ENCODE results near the gene ACCSL.

The ACCSL gene

DNA sequence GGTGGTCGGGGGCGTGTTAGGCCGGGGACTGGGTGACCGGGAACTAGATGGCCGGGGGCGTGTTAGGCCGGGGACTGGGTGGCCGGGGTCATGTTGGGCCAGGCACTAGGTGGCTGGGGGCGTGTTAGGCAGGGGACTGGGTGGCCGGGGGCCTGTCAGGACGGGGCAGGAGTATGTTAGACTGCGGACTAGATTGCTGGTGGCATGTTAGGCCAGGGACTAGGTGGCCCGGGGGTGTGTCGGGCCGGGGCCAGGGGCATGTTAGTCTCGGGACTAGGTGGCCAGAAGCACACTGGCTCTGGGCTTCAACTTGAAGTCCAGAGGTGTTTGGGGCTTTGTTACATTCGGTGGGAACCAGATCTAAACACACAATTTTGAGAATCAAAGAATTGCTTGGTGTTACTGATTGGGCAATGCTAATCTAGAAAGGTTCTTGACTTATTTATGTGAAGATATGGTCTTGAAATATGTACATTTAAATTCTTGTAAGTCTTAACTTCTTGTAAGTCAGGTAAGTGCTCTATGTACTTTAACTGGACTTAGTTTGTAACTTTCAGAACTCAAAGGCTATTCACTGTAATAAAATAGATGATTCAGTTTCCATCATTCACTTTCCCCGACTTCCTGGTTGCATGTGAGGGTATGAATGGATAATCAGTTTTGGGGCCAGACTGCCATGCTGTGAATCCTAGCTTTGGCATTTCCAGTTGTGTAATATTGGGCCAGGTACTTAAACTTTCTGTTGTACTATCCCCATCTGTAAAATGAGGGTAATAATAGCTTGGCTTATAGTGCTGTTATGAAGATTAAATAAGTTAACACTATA lies 48.8 kb downstream of the ACCSL start:
- H3K9me3 ChIP-seq (ENCODE audit: control insufficient read depth, low read length): no peaks in the 10 kb centered on the region
- H3K4me3 ChIP-seq (ENCODE audit: extremely low read depth, insufficient read depth, low read length, poor library complexity, severe bottlenecking): peak overlapping the region; percentile 74
- peaks cover 11% of the 10 kb centered on the region for H3K36me3 ChIP-seq (ENCODE audit: control insufficient read depth, insufficient read depth, low read length)
- 11 to 12% methylated on average over 14 to 15 of the region's 18 CpGs for WGBS, 2 experiments (ENCODE audit: insufficient coverage in 2 of 2)
- H3K27ac ChIP-seq (ENCODE audit: low read depth, low read length, severe bottlenecking): no peak overlapping the region
- no peaks in the 10 kb centered on the region for H3K4me1 ChIP-seq (ENCODE audit: control insufficient read depth, insufficient read depth, low read length, poor library complexity, severe bottlenecking)

DNA sequence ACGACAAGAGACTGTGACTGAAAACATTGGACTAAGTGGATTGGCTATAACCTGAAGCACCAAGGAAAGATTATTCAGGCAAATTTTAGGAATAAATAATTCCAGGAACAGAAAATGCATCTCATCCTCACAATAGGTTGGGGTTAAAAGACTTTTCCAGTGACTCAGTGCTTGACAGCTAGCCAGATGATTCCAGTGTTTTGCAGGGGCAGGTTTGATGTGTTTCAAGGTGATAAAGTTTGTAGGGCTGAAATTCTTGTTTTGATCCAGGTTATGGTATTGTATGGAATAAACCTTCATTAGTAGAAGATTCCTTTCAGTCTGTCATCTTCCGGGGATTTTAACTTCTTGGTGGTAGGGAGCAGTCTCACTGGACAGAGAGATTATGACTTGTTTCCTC lies 50.0 kb downstream of the ACCSL start:
- Histone ChIP-seq H3K36me3 (ENCODE audit: control insufficient read depth, insufficient read depth, low read length) (peaks cover 11% of the 10 kb centered on the region), H3K9me3 (ENCODE audit: control insufficient read depth, low read length) (no peaks in the 10 kb centered on the region), H3K4me3 (ENCODE audit: extremely low read depth, insufficient read depth, low read length, poor library complexity, severe bottlenecking) (no peak overlapping the region), H3K4me1 (ENCODE audit: control insufficient read depth, insufficient read depth, low read length, poor library complexity, severe bottlenecking) (no peaks in the 10 kb centered on the region), H3K27ac (ENCODE audit: low read depth, low read length, severe bottlenecking) (no peak overlapping the region)
- WGBS, 2 experiments (ENCODE audit: insufficient coverage in 2 of 2): 100% methylated on average over 1 of the region's 2 CpGs

GRCh38 chr11:44101098-44101497 lies 53.3 kb downstream of the ACCSL start:
- peaks cover 11% of the 10 kb centered on the region for H3K36me3 ChIP-seq (ENCODE audit: control insufficient read depth, insufficient read depth, low read length)
- H3K4me3 ChIP-seq (ENCODE audit: extremely low read depth, insufficient read depth, low read length, poor library complexity, severe bottlenecking): no peak overlapping the region
- H3K4me1 ChIP-seq (ENCODE audit: control insufficient read depth, insufficient read depth, low read length, poor library complexity, severe bottlenecking): no peaks in the 10 kb centered on the region
- WGBS, 2 experiments (ENCODE audit: insufficient coverage in 2 of 2): 100% methylated on average over 1 to 2 of the region's 2 CpGs
- H3K9me3 ChIP-seq (ENCODE audit: control insufficient read depth, low read length): no peaks in the 10 kb centered on the region
- no peak overlapping the region for H3K27ac ChIP-seq (ENCODE audit: low read depth, low read length, severe bottlenecking)

DNA sequence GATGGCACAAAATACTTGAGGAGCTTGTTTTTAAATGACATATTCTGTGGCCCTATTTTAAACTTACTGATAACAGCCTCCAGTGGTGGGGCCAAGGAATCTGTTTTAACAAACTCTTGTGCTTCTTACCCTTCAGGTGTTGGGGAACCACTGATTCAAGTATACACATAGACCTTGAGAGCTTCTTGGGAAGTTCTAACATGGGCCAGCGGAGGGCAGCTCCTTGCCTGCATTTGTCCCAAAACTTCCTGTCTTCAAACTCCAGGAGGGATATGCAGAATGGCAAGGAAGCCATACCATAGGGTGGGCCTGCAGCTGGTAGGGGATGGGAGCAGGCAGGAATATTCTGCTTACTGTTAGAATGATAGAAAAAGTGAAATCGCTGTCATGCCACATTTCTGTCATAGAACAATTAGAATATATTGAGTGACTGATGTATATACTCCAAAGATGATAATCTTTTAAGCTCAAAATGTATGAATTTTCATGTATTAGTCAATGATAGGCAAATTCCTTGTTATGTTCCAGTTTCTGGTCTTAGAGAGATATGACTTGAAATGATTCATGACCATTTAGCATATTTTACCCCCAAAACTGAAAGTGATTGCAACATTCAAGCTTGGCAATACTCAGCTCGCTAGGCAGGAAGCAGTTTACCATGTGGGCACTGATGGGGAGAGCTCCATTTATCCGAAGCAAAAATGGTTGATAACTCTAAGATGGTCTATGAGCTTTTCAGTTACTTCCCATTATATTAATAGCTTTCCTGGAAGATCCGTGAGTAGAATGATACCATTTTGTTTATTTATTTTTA lies 56.9 kb downstream of the ACCSL start:
- 80 to 100% methylated on average over 1 of the region's 5 CpGs for WGBS, 2 experiments (ENCODE audit: insufficient coverage in 2 of 2)
- no peaks in the 10 kb centered on the region for H3K9me3 ChIP-seq (ENCODE audit: control insufficient read depth, low read length)
- no peak overlapping the region for H3K27ac ChIP-seq (ENCODE audit: low read depth, low read length, severe bottlenecking)
- H3K4me1 ChIP-seq (ENCODE audit: control insufficient read depth, insufficient read depth, low read length, poor library complexity, severe bottlenecking): no peaks in the 10 kb centered on the region
- H3K36me3 ChIP-seq (ENCODE audit: control insufficient read depth, insufficient read depth, low read length): peaks cover 25% of the 10 kb centered on the region
- no peak overlapping the region for H3K4me3 ChIP-seq (ENCODE audit: extremely low read depth, insufficient read depth, low read length, poor library complexity, severe bottlenecking)

DNA sequence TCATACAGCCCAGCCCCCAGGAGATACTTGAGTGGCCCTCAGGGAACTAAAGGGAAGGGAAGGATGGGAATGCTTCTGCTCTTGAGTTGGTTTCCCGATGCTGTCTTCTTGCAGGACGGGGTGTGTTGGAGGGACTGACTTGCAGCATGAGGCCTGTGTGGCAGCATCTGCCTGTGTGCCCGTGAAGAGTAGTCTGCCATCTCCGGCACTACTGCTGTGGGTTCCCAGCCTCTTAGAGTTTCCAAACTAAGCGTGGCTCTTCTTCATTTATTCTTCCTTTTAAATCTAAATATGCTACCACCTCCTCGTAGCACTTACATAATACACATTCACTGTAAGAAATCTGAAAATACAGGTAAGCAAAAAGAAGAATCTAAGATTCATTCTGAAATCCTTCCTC lies 60.5 kb downstream of the ACCSL start:
- 80 to 100% methylated on average over 3 to 4 of the region's 6 CpGs for WGBS, 2 experiments (ENCODE audit: insufficient coverage in 2 of 2)

More for the DNA sequence above, 60.5 kb downstream of the ACCSL start:
- no peaks in the 10 kb centered on the region for H3K9me3 ChIP-seq (ENCODE audit: control insufficient read depth, low read length)
- H3K4me3 ChIP-seq (ENCODE audit: extremely low read depth, insufficient read depth, low read length, poor library complexity, severe bottlenecking): no peak overlapping the region
- no peak overlapping the region for H3K27ac ChIP-seq (ENCODE audit: low read depth, low read length, severe bottlenecking)
- H3K4me1 ChIP-seq (ENCODE audit: control insufficient read depth, insufficient read depth, low read length, poor library complexity, severe bottlenecking): no peaks in the 10 kb centered on the region
- peaks cover 37% of the 10 kb centered on the region for H3K36me3 ChIP-seq (ENCODE audit: control insufficient read depth, insufficient read depth, low read length)
